ENCODE results near the gene CCDC40. TPM values are rescaled to one million over a fixed set of nuclear protein-coding genes. Genes with fewer than 3 reads are reported as not detected.
"Not testable (repeated sequence)": the region's sequence is repeated elsewhere in the genome, so short reads cannot be mapped to it uniquely, and the experiment has no call there.

The CCDC40 gene
- total and polyA plus RNA-seq, 7 donors, result 1.4 to 25.8 (median 5.3) TPM; not detected in 2

- H3K36me3 ChIP-seq, result no peaks in the 10 kb centered on the region
- DNase-seq, result no peak
- intact Hi-C loops (cut with DNase I), result no loop called here
- H3K9me3 ChIP-seq, result no peaks in the 10 kb centered on the region
- no peak overlapping the region for H3K27ac ChIP-seq
- H3K27me3 ChIP-seq, result no peaks in the 10 kb centered on the region
- H3K4me3 ChIP-seq, result no peak overlapping the region
- TF ChIP-seq POLR2A (IDR thresholded peaks at IDR 0.05) (no peak), POLR2AphosphoS5 (IDR thresholded peaks at IDR 0.05) (no peak), EP300 (IDR thresholded peaks at IDR 0.05) (no peak), CTCF (IDR thresholded peaks at IDR 0.05) (no peak)
- peaks cover 0 to 8% (median 4%) of the 10 kb centered on the region in 4 donors for H3K4me1 ChIP-seq
- WGBS, 2 donors, result 88 to 89% methylated on average over 11 of the region's 11 CpGs
These were observed 50.2 kb downstream of the CCDC40 start for GRCh38 chr17:80086616-80087015.

DNA sequence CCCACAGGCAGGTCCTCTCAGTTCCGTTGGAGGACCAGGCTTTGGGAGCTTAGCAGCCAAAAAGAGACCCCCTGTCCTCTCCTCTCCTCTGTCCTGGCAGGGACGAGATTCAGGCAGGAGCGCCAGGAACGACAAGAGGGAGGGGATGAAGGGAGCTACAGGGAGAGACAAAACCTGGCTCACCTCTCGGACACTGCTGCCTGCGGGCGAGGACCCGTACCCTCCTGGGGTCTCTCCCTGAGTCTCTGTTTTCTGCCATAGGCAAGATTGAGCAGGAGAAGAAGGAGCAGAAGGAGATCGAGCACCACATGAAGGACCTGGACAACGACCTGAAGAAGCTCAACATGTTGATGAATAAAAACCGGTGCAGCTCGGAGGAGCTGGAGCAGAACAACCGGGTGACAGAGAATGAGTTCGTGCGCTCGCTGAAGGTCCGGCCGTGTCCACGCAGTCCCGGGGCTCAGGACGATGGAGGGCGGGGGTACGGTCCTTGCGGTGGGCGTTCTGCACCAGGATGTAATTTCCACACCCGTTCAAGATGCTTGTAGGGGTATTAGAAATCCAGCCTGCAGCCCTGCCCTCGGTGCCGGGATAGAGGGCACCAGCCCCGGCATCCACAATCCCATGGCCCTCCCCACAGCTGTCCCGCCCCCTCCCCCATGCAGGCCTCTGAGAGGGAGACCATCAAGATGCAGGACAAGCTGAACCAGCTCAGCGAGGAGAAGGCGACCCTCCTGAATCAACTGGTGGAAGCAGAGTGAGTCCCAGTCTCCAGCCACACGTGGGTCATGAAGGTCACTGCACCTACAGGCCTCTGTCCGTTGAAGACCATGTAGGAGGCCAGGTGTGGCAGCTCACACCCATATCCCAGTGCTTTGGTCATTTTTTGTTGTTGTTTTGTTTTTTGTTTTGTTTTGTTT, 51.2 kb downstream of the CCDC40 start:
- Histone ChIP-seq H3K27me3 (no peaks in the 10 kb centered on the region), H3K4me1 (peaks cover 0 to 5% (median 2%) of the 10 kb centered on the region in 4 donors), H3K9me3 (no peaks in the 10 kb centered on the region), H3K27ac (no peak overlapping the region), H3K36me3 (no peaks in the 10 kb centered on the region), H3K4me3 (no peak overlapping the region)
- TF ChIP-seq POLR2AphosphoS5 (IDR thresholded peaks at IDR 0.05) (no peak), EP300 (IDR thresholded peaks at IDR 0.05) (no peak), POLR2A (IDR thresholded peaks at IDR 0.05) (no peak), CTCF (IDR thresholded peaks at IDR 0.05) (no peak)
- WGBS, 2 donors, result 81 to 85% methylated on average over 34 of the region's 34 CpGs
- no peak for DNase-seq
- intact Hi-C loops (cut with DNase I), result no loop called here

DNA sequence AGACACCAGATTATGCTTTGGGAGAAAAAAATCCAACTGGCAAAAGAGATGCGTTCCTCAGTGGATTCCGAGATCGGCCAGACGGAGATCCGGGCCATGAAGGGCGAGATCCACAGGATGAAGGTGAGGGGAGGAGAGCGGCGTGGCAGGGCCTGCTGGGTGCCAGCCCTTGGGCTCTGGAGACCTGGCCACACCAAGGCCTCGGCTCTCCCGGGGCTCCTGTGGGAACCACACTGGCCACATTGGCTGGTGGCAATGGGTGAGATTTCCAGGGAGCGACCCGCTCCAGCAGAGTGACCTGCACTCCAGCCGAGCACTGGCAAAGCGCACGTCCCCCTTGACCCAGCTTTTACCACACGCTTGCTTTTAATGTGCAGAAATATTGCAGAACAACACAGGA, 53.3 kb downstream of the CCDC40 start:
- H3K36me3 ChIP-seq, result no peaks in the 10 kb centered on the region
- WGBS, 2 donors, result 95 to 96% methylated on average over 16 of the region's 16 CpGs
- no peak for DNase-seq
- TF ChIP-seq POLR2AphosphoS5 (IDR thresholded peaks at IDR 0.05) (no peak), EP300 (IDR thresholded peaks at IDR 0.05) (no peak), POLR2A (IDR thresholded peaks at IDR 0.05) (no peak), CTCF (IDR thresholded peaks at IDR 0.05) (no peak)
- no peaks in the 10 kb centered on the region for H3K9me3 ChIP-seq
- intact Hi-C loops (cut with DNase I), result no loop called here
- H3K27me3 ChIP-seq, result no peaks in the 10 kb centered on the region
- H3K4me1 ChIP-seq, result no peaks in the 10 kb centered on the region
- H3K27ac ChIP-seq, result no peak overlapping the region
- H3K4me3 ChIP-seq, result no peak overlapping the region

GRCh38 chr17:80090164-80090563, 53.7 kb downstream of the CCDC40 start:
- WGBS, 2 donors, result 93 to 95% methylated on average over 44 of the region's 44 CpGs

DNA sequence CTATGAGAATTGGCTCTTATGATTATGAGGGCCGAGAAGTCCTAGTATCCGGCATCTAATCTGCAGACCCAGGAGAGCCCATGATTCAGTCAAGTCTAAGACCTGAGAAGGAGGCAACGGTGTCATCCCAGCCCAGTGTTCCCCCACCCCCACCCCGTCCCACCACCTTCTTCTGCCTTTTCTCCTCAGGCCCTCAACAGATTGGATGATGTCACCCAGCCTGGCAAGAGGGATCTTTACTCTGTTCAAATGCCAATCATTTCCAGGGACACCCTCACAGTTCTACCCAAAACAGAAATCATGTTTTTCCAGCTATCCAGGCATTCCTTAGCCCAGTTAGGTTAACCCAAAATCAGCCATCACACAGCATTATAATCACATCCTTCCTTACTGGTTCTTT, 54.9 kb downstream of the CCDC40 start:
- 93% methylated on average over 4 of the region's 4 CpGs for WGBS, 2 donors
- TF ChIP-seq CTCF (IDR thresholded peaks at IDR 0.05), result no peak
- Histone ChIP-seq H3K4me3 (no peak overlapping the region), H3K36me3 (no peaks in the 10 kb centered on the region), H3K4me1 (no peaks in the 10 kb centered on the region), H3K27ac (no peak overlapping the region), H3K9me3 (no peaks in the 10 kb centered on the region), H3K27me3 (no peaks in the 10 kb centered on the region)
- intact Hi-C loops (cut with DNase I), result no loop called here
- no peak for DNase-seq

More at GRCh38 chr17:80090164-80090563, 53.7 kb downstream of the CCDC40 start:
- H3K4me1 ChIP-seq; H3K4me3 ChIP-seq; H3K27ac ChIP-seq; intact Hi-C loops (cut with DNase I); DNase-seq; H3K9me3 ChIP-seq; H3K36me3 ChIP-seq; H3K27me3 ChIP-seq: not testable (repeated sequence)
